CD14-positive monocyte (primary cell): ENCODE measurements around the gene SCRN2. TPM values are rescaled to one million over a fixed set of nuclear protein-coding genes. Genes with fewer than 3 reads are reported as not detected.
A peak's percentile ranks its signal among the peaks of the same experiment; 100 is the strongest.

Experiments used
- DNase-seq, 3 donors: peaks; one replicate each; pipeline ENCODE4 v3.0.0-alpha.2; 2011 to 2022
- H2AFZ ChIP-seq: 2 replicates; pipeline ENCODE4 v1.6.0; 2012; ENCODE audit warnings: mild to moderate bottlenecking, low read depth, low read length, inconsistent platforms; ENCODE audit not compliant: insufficient read depth, poor library complexity, severe bottlenecking
- H3K27ac ChIP-seq, 2 donors: 1 replicate in 1 of 2; 2 replicates in 1 of 2; pipeline ENCODE4 v1.5.1; 2012 to 2013; ENCODE audit warnings: low read length in 2 of 2, control low read depth in 1 of 2, inconsistent platforms in 1 of 2, low read depth in 1 of 2, mild to moderate bottlenecking in 1 of 2
- H3K27me3 ChIP-seq, 2 donors: one replicate each; pipeline versions ENCODE4 v1.6.0 to v1.6.1; 2011 to 2013; ENCODE audit warnings: low read length in 2 of 2; ENCODE audit not compliant: control insufficient read depth in 2 of 2, insufficient read depth in 2 of 2
- H3K36me3 ChIP-seq, 2 donors: replicated peaks in 1 of 2; 1 replicate in 1 of 2; 2 replicates in 1 of 2; pipeline versions ENCODE4 v1.5.1 to v1.6.1; 2012 to 2013; ENCODE audit warnings: low read length in 2 of 2, control low read depth in 1 of 2, inconsistent platforms in 1 of 2, mild to moderate bottlenecking in 1 of 2; ENCODE audit not compliant: insufficient read depth in 2 of 2, control insufficient read depth in 1 of 2
- H3K4me1 ChIP-seq, 2 donors: 1 replicate in 1 of 2; 2 replicates in 1 of 2; pipeline versions ENCODE4 v1.5.1 to v1.6.1; 2012 to 2013; ENCODE audit warnings: low read length in 2 of 2, control low read depth in 1 of 2, inconsistent platforms in 1 of 2, mild to moderate bottlenecking in 1 of 2, moderate library complexity in 1 of 2; ENCODE audit not compliant: insufficient read depth in 2 of 2, control insufficient read depth in 1 of 2
- H3K4me2 ChIP-seq: replicated peaks from 2 replicates; pipeline ENCODE3; 2012; ENCODE audit warnings: low read length, moderate library complexity, mild to moderate bottlenecking; ENCODE audit not compliant: poor library complexity, severe bottlenecking; ENCODE audit errors: extremely low read depth
- H3K4me3 ChIP-seq, 3 experiments: fragments of 200-600 bp in 1 of 3; sonication (generic) in 1 of 3; replicated peaks in 1 of 3; 1 replicate in 2 of 3; 2 replicates in 1 of 3; pipeline ENCODE4 v1.5.1; 2011 to 2013; ENCODE audit warnings: low read length in 3 of 3, mild to moderate bottlenecking in 3 of 3, control low read depth in 2 of 3, low read depth in 2 of 3, inconsistent platforms in 1 of 3, moderate library complexity in 1 of 3
- H3K79me2 ChIP-seq: 2 replicates; pipeline ENCODE4 v1.6.0; 2012; ENCODE audit warnings: mild to moderate bottlenecking, control low read depth, inconsistent platforms, low read length, moderate library complexity; ENCODE audit not compliant: insufficient read depth
- H3K9ac ChIP-seq: 2 replicates; pipeline ENCODE4 v1.6.0; 2017; ENCODE audit warnings: low read length, mild to moderate bottlenecking; ENCODE audit not compliant: insufficient read depth, poor library complexity, severe bottlenecking
- H3K9me3 ChIP-seq, 2 donors: replicated peaks in 1 of 2; 1 replicate in 1 of 2; 2 replicates in 1 of 2; pipeline versions ENCODE4 v1.5.1 to v1.6.1; 2012 to 2013; ENCODE audit warnings: low read length in 2 of 2, control low read depth in 1 of 2; ENCODE audit not compliant: control insufficient read depth in 1 of 2, insufficient read depth in 1 of 2
- H4K20me1 ChIP-seq: 2 replicates; pipeline ENCODE4 v1.6.0; 2012; ENCODE audit warnings: mild to moderate bottlenecking, low read length, control low read depth, moderate library complexity; ENCODE audit not compliant: insufficient read depth
- H3K27ac Mint-ChIP-seq, 7 donors: one replicate each; pipeline ENCODE4 v1.8.0; 2020; ENCODE audit warnings: mild to moderate bottlenecking in 7 of 7, mixed read lengths in 7 of 7, moderate library complexity in 6 of 7, inconsistent platforms in 2 of 7
- H3K27me3 Mint-ChIP-seq, 3 donors: one replicate each; pipeline ENCODE4 v1.8.0; 2021 to 2022; ENCODE audit warnings: low read depth in 3 of 3, mild to moderate bottlenecking in 3 of 3, mixed read lengths in 3 of 3, moderate library complexity in 3 of 3, inconsistent platforms in 1 of 3
- H3K36me3 Mint-ChIP-seq, 2 donors: one replicate each; pipeline ENCODE4 v1.8.0; 2020; ENCODE audit warnings: mixed read lengths in 2 of 2, inconsistent platforms in 1 of 2, mild to moderate bottlenecking in 1 of 2
- H3K4me1 Mint-ChIP-seq: one replicate; pipeline ENCODE4 v1.8.0; 2020; ENCODE audit warnings: mild to moderate bottlenecking, mixed read lengths
- H3K4me3 Mint-ChIP-seq, 2 donors: one replicate each; pipeline ENCODE4 v1.8.0; 2020; ENCODE audit warnings: mild to moderate bottlenecking in 2 of 2, mixed read lengths in 2 of 2, moderate library complexity in 1 of 2
- H3K9me3 Mint-ChIP-seq, 7 donors: one replicate each; pipeline ENCODE4 v1.8.0; 2020 to 2022; ENCODE audit warnings: mixed read lengths in 7 of 7, mild to moderate bottlenecking in 6 of 7, moderate library complexity in 6 of 7, inconsistent platforms in 2 of 7
- CTCF ChIP-seq: fragments of 200-600 bp; IDR thresholded peaks from one replicate; pipeline ENCODE4 v1.8.0; 2022; ENCODE audit warnings: antibody characterized with exemption, mild to moderate bottlenecking
- WGBS: methylation state at CpG from one replicate; pipeline ENCODE4 v1.1.5; 2013; ENCODE audit warnings: missing lambda C conversion rate; ENCODE audit not compliant: insufficient coverage; 5-methylcytosine and 5-hydroxymethylcytosine counted together
- intact Hi-C, 2 donors: fragments of 100-400 bp; cut with micrococcal nuclease; formaldehyde crosslinking; loops; one replicate each; pipeline versions ENCODE4 v1.15.0 to v1.15.1; 2023
- polyA plus RNA-seq, 3 donors: library from polyadenylated mRNA; depleted of rRNA in 1 of 3; unstranded in 2 of 3; stranded (reverse) in 1 of 3; fragments of 300-500 nt in 2 of 3; fragments of >200 nt in 1 of 3; fragmentation: Illumina TruSeq in 2 of 3; gene quantifications; 1 replicate in 2 of 3; 2 replicates in 1 of 3; pipeline ENCODE4 v1.2.3, GENCODE V29; 2012 to 2021

Gene SCRN2
- polyA plus RNA-seq, 3 donors: 13.2 to 45.1 (median 14.5) TPM

DNA sequence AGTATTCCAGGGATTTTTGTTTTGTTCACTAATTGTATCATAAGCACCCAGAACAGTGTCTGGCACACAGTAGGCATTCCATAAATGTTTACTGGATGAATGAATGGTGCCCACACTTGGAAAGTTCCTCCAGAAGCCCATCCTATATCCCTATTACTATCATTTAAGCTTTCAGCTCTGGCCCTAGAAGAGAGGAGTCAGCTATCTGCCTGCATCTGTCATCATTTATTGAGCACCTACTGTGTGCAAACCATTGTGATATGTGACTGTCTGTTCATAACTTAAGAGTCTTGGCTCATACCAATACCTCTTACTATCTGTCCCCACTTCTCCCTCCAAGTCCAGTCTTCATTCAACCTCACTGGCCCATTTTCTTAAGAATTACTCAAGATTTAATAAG, 30.0 kb upstream of the SCRN2 start:
- H3K79me2 ChIP-seq: no peaks in the 10 kb centered on the region
- no peak overlapping the region for H3K4me3 ChIP-seq
- no peak overlapping the region for H3K9ac ChIP-seq
- H3K4me3 Mint-ChIP-seq: peak overlapping the region in 1 of 2 donors; percentile 66
- H3K27me3 Mint-ChIP-seq: peaks cover 29 to 64% (median 34%) of the 10 kb centered on the region in 3 donors
- no peak overlapping the region for H3K27ac Mint-ChIP-seq
- peaks cover 24 to 30% of the 10 kb centered on the region in 2 donors for H3K27me3 ChIP-seq
- no peak overlapping the region for H2AFZ ChIP-seq
- H3K27ac ChIP-seq: no peak overlapping the region
- TF ChIP-seq CTCF: no peak
- H3K36me3 Mint-ChIP-seq: no peaks in the 10 kb centered on the region
- H3K4me1 Mint-ChIP-seq: peaks cover 10% of the 10 kb centered on the region
- peaks cover 7% of the 10 kb centered on the region in 2 donors for H3K9me3 ChIP-seq
- no peak overlapping the region for H3K4me2 ChIP-seq
- intact Hi-C loops: no loop called here
- peaks cover 3 to 8% (median 6%) of the 10 kb centered on the region in 7 donors for H3K9me3 Mint-ChIP-seq
- DNase-seq: no peak
- no peaks in the 10 kb centered on the region for H4K20me1 ChIP-seq
- H3K36me3 ChIP-seq: no peaks in the 10 kb centered on the region
- no peaks in the 10 kb centered on the region for H3K4me1 ChIP-seq

GRCh38 chr17:47870056-47870455, 29.0 kb upstream of the SCRN2 start:
- Mint-ChIP-seq H3K27ac (no peak overlapping the region), H3K4me3 (no peak overlapping the region), H3K4me1 (peaks cover 11% of the 10 kb centered on the region), H3K9me3 (peaks cover 3 to 8% (median 6%) of the 10 kb centered on the region in 7 donors), H3K27me3 (peaks cover 32 to 70% (median 37%) of the 10 kb centered on the region in 3 donors), H3K36me3 (no peaks in the 10 kb centered on the region)
- H3K79me2 ChIP-seq: no peaks in the 10 kb centered on the region
- H3K27me3 ChIP-seq: peaks cover 24 to 30% of the 10 kb centered on the region in 2 donors
- no peak overlapping the region for H3K9ac ChIP-seq
- peaks cover 7% of the 10 kb centered on the region in 2 donors for H3K9me3 ChIP-seq
- no CpG with 5 or more reads among the region's 1 CpG for WGBS
- no peak for DNase-seq
- H3K36me3 ChIP-seq: no peaks in the 10 kb centered on the region
- H4K20me1 ChIP-seq: no peaks in the 10 kb centered on the region
- H3K4me3 ChIP-seq: no peak overlapping the region
- TF ChIP-seq CTCF: no peak
- no peak overlapping the region for H2AFZ ChIP-seq
- intact Hi-C loops: no loop called here
- no peaks in the 10 kb centered on the region for H3K4me1 ChIP-seq
- no peak overlapping the region for H3K4me2 ChIP-seq
- no peak overlapping the region for H3K27ac ChIP-seq
